WTC11 (cell line): ENCODE measurements around the gene MLPH. TPM values are rescaled to one million over a fixed set of nuclear protein-coding genes. Genes with fewer than 3 reads are reported as not detected.

ENCODE experiments used
- ATAC-seq: fragments of 200-7000 bp; cut with Tn5 transposase; 2 replicates; pipeline ENCODE4 v1.10.0; 2021; ENCODE audit warnings: mild to moderate bottlenecking, moderate library complexity
- CTCF ChIA-PET: fragments of 300-600 bp; sonication (Branson Sonifier 250); formaldehyde crosslinking; loops from one replicate; lab custom pipeline; 2021; ENCODE audit warnings: antibody characterized with exemption; lab: Charles Lee
- POLR2A ChIA-PET: fragments of 350-600 bp; sonication (Branson Sonifier 250); formaldehyde crosslinking; loops from one replicate; lab custom pipeline; 2021; ENCODE audit warnings: antibody characterized with exemption; lab: Charles Lee
- DNase-seq: peaks from one replicate; pipeline ENCODE4 v3.0.0; 2021; ENCODE audit warnings: low spot score
- H3K27ac Mint-ChIP-seq: 2 replicates; pipeline ENCODE4 v1.8.0; 2021; ENCODE audit warnings: mixed read lengths
- H3K27me3 Mint-ChIP-seq: 2 replicates; pipeline ENCODE4 v1.8.0; 2021; ENCODE audit warnings: low read depth, mild to moderate bottlenecking, moderate library complexity, mixed read lengths
- H3K36me3 Mint-ChIP-seq: 2 replicates; pipeline ENCODE4 v1.8.0; 2021; ENCODE audit warnings: mixed read lengths
- H3K4me1 Mint-ChIP-seq: 2 replicates; pipeline ENCODE4 v1.8.0; 2022; ENCODE audit warnings: mixed read lengths
- H3K4me3 Mint-ChIP-seq: 2 replicates; pipeline ENCODE4 v1.8.0; 2021; ENCODE audit warnings: mild to moderate bottlenecking, moderate library complexity, mixed read lengths
- H3K9me3 Mint-ChIP-seq: 2 replicates; pipeline ENCODE4 v1.8.0; 2021; ENCODE audit warnings: mixed read lengths
- ATF3 ChIP-seq: sonication (generic); formaldehyde crosslinking; conservative IDR thresholded peaks from 2 replicates; pipeline ENCODE4 v1.8.1; 2022; ENCODE audit warnings: mild to moderate bottlenecking, missing genetic modification reagents
- CTCF ChIP-seq: fragments of 200-600 bp; IDR thresholded peaks from 2 replicates; pipeline ENCODE4 v1.8.0; 2022; ENCODE audit warnings: antibody characterized with exemption
- ERG ChIP-seq: fragments of 250-450 bp; sonication (Bioruptor Pico); IDR thresholded peaks from 2 replicates; pipeline ENCODE4 v1.8.0; 2021; ENCODE audit warnings: mild to moderate bottlenecking
- IRF1 ChIP-seq: sonication (generic); formaldehyde crosslinking; IDR thresholded peaks from 2 replicates; pipeline ENCODE4 v1.8.0; 2023; ENCODE audit warnings: missing genetic modification reagents
- KAT7 ChIP-seq: sonication (generic); formaldehyde crosslinking; IDR thresholded peaks from 2 replicates; pipeline ENCODE4 v1.8.1; 2023; ENCODE audit warnings: missing genetic modification reagents, mild to moderate bottlenecking, borderline replicate concordance
- MYBL2 ChIP-seq: sonication (generic); formaldehyde crosslinking; IDR thresholded peaks from 2 replicates; pipeline ENCODE4 v1.8.1; 2023; ENCODE audit warnings: mild to moderate bottlenecking, moderate library complexity, missing genetic modification reagents
- PRDM15 ChIP-seq: sonication (generic); formaldehyde crosslinking; IDR thresholded peaks from 2 replicates; pipeline ENCODE4 v1.8.0; 2022; ENCODE audit warnings: missing genetic modification reagents
- ZNF138 ChIP-seq: sonication (generic); formaldehyde crosslinking; conservative IDR thresholded peaks from 2 replicates; pipeline ENCODE4 v1.8.1; 2022; ENCODE audit warnings: mild to moderate bottlenecking, moderate library complexity, missing genetic modification reagents
- ZNF396 ChIP-seq: fragments of 250-450 bp; sonication (Bioruptor Pico); IDR thresholded peaks from 2 replicates; pipeline ENCODE4 v1.8.0; 2021; ENCODE audit warnings: mild to moderate bottlenecking, moderate library complexity, borderline replicate concordance
- total RNA-seq: library from RNA; stranded (reverse); gene quantifications from 3 replicates; pipeline ENCODE4 v1.2.3, GENCODE V29; 2021

The MLPH gene
- total RNA-seq, 1 experiment from 2014 or later = 10.3 TPM

GRCh38 chr2:237564526-237565131 lies 77.6 kb downstream of the MLPH start:
- TF ChIP-seq CTCF = no peak
- TF ChIP-seq ATF3 (CRISPR knock-in tag) = 0 out of 2 replicates have a peak, but pooled peaks have one; percentile 28
- TF ChIP-seq, all 79 proteins: peak for 1
- H3K4me3 Mint-ChIP-seq = no peak overlapping the region
- no peaks in the 10 kb centered on the region for H3K36me3 Mint-ChIP-seq
- H3K27ac Mint-ChIP-seq = no peak overlapping the region
- ATAC-seq = no peak
- CTCF ChIA-PET = interaction anchor here (1.1 kb wide), 1 partner anchor 78 kb away, joined by 4 read pairs; no protein-coding TSS in a partner anchor
- POLR2A ChIA-PET = no interaction called here
- H3K4me1 Mint-ChIP-seq = no peaks in the 10 kb centered on the region
- H3K27me3 Mint-ChIP-seq = no peaks in the 10 kb centered on the region
- no peak for DNase-seq
- peaks cover 4% of the 10 kb centered on the region for H3K9me3 Mint-ChIP-seq

- ChIA-PET CTCF (interaction anchor here (0.8 to 2.7 kb wide), 2 partner anchors 53 to 144 kb away, joined by 3 to 13 read pairs; no protein-coding TSS in a partner anchor), POLR2A (no interaction called here)
- no peaks in the 10 kb centered on the region for H3K36me3 Mint-ChIP-seq
Measured at GRCh38 chr2:237565974-237566373, 78.9 kb downstream of the MLPH start.

More at GRCh38 chr2:237565974-237566373, 78.9 kb downstream of the MLPH start:
- H3K4me1 Mint-ChIP-seq = no peaks in the 10 kb centered on the region
- no peak overlapping the region for H3K4me3 Mint-ChIP-seq
- ATAC-seq (no peak), DNase-seq (no peak)
- H3K27ac Mint-ChIP-seq = no peak overlapping the region
- H3K9me3 Mint-ChIP-seq = peaks cover 4% of the 10 kb centered on the region
- no peaks in the 10 kb centered on the region for H3K27me3 Mint-ChIP-seq
- no peak for TF ChIP-seq KAT7 (CRISPR knock-in tag)
- no peak for TF ChIP-seq MYBL2 (CRISPR knock-in tag)
- no peak for TF ChIP-seq ZNF138 (CRISPR knock-in tag)
- TF ChIP-seq PRDM15 = no peak
- TF ChIP-seq ZNF396 (CRISPR knock-in tag) = no peak
- TF ChIP-seq ERG = no peak
- no peak for TF ChIP-seq IRF1
